SK-N-SH (cell line): Measurements from ENCODE around the gene CDKN3. TPM values are rescaled to one million over a fixed set of nuclear protein-coding genes. Genes with fewer than 3 reads are reported as not detected.
"Not testable (repeated sequence)": the region's sequence is repeated elsewhere in the genome, so short reads cannot be mapped to it uniquely, and the experiment has no call there.

Experiments
- CTCF ChIA-PET: fragments of 300-600, 350-600 bp; formaldehyde crosslinking; extraction: SDS; loops from one replicate; lab custom pipeline; 2021; lab: Yijun Ruan, JAX
- POLR2A ChIA-PET: fragments of 350-600 bp; sonication (Branson Sonifier 250); formaldehyde crosslinking; extraction: SDS; loops from one replicate; lab custom pipeline; 2020; ENCODE audit warnings: antibody characterized with exemption, inconsistent platforms; lab: Yijun Ruan, JAX
- DNase-seq: peaks from one replicate; pipeline ENCODE4 v3.0.0; 2012
- H2AFZ ChIP-seq: fragments of 200-600 bp; sonication (generic); 2 replicates; pipeline ENCODE4 v1.8.1; 2016; ENCODE audit warnings: antibody characterized with exemption, mild to moderate bottlenecking, low read depth
- H3F3A ChIP-seq: fragments of 200-600 bp; sonication (generic); replicated peaks from 2 replicates; pipeline ENCODE3; 2016; ENCODE audit warnings: antibody characterized with exemption, mild to moderate bottlenecking; ENCODE audit not compliant: insufficient read depth
- H3K27ac ChIP-seq, 2 experiments: fragments of 200-500 bp in 1 of 2; fragments of 200-600 bp in 1 of 2; sonication (Bioruptor generic) in 1 of 2; sonication (generic), shearing (Covaris generic) in 1 of 2; 2 replicates each; pipeline versions ENCODE4 v1.5.1 to v1.6.1; 2014 to 2016; ENCODE audit warnings: low read depth in 2 of 2, inconsistent platforms in 1 of 2, low read length in 1 of 2, mild to moderate bottlenecking in 1 of 2, mixed read lengths in 1 of 2
- H3K27me3 ChIP-seq: fragments of 200-600 bp; sonication (generic), shearing (Covaris generic); 2 replicates; pipeline ENCODE4 v1.6.1; 2016; ENCODE audit warnings: mixed run types; ENCODE audit not compliant: insufficient read depth
- H3K36me3 ChIP-seq, 2 experiments: fragments of 200-500 bp in 1 of 2; fragments of 200-600 bp in 1 of 2; sonication (Bioruptor generic) in 1 of 2; sonication (generic) in 1 of 2; replicated peaks in 1 of 2; 2 replicates each; pipeline versions ENCODE3 to v1.5.1; 2014 to 2016; ENCODE audit warnings: low read length in 1 of 2, mild to moderate bottlenecking in 1 of 2; ENCODE audit not compliant: insufficient read depth in 2 of 2, control insufficient read depth in 1 of 2
- H3K4me1 ChIP-seq, 2 experiments: fragments of 200-500 bp in 1 of 2; fragments of 200-600 bp in 1 of 2; sonication (Bioruptor generic) in 1 of 2; sonication (generic), shearing (Covaris generic) in 1 of 2; 2 replicates each; pipeline versions ENCODE4 v1.5.1 to v1.6.1; 2014 to 2016; ENCODE audit warnings: low read depth in 1 of 2, low read length in 1 of 2, mixed run types in 1 of 2; ENCODE audit not compliant: insufficient read depth in 2 of 2, control insufficient read depth in 1 of 2
- H3K4me2 ChIP-seq: fragments of 200-600 bp; sonication (generic), shearing (Covaris generic); 2 replicates; pipeline ENCODE4 v1.6.1; 2017; ENCODE audit warnings: mixed run types
- H3K4me3 ChIP-seq, 2 experiments: fragments of 200-500 bp in 1 of 2; fragments of 200-600 bp in 1 of 2; sonication (Bioruptor generic) in 1 of 2; sonication (generic), shearing (Covaris generic) in 1 of 2; 2 replicates each; pipeline versions ENCODE4 v1.5.1 to v1.8.1; 2014 to 2016; ENCODE audit warnings: low read depth in 2 of 2, inconsistent platforms in 1 of 2, low read length in 1 of 2, mild to moderate bottlenecking in 1 of 2, mixed read lengths in 1 of 2, moderate library complexity in 1 of 2
- H3K79me2 ChIP-seq: fragments of 200-600 bp; sonication (generic); 2 replicates; pipeline ENCODE4 v1.8.1; 2017; ENCODE audit warnings: mild to moderate bottlenecking; ENCODE audit not compliant: insufficient read depth
- H3K9ac ChIP-seq: fragments of 200-600 bp; sonication (generic); 2 replicates; pipeline ENCODE4 v1.6.1; 2017; ENCODE audit warnings: mixed run types
- H3K9me2 ChIP-seq: fragments of 200-600 bp; sonication (generic); 2 replicates; pipeline ENCODE4 v1.6.1; 2017; ENCODE audit warnings: mixed run types
- H3K9me3 ChIP-seq: fragments of 200-600 bp; sonication (generic); 2 replicates; pipeline ENCODE4 v1.6.1; 2017; ENCODE audit warnings: mixed run types, mild to moderate bottlenecking, moderate library complexity
- H4K20me1 ChIP-seq: fragments of 200-600 bp; sonication (generic); 2 replicates; pipeline ENCODE4 v1.6.1; 2017; ENCODE audit warnings: mild to moderate bottlenecking, mixed run types; ENCODE audit not compliant: insufficient read depth
- CTCF ChIP-seq: fragments of 200-600 bp; sonication (generic); IDR thresholded peaks from 2 replicates; pipeline ENCODE4 v1.6.1; 2017; ENCODE audit warnings: antibody characterized with exemption, mild to moderate bottlenecking, moderate library complexity
- EZH2phosphoT487 ChIP-seq: fragments of 200-600 bp; sonication (generic); IDR thresholded peaks from 2 replicates; pipeline ENCODE4 v1.6.1; 2017; ENCODE audit warnings: low read depth, mixed run types, mild to moderate bottlenecking, antibody characterized with exemption, moderate library complexity, borderline replicate concordance
- FOSL2 ChIP-seq: IDR thresholded peaks from 2 replicates; pipeline ENCODE4 v1.4.0; 2012; ENCODE audit warnings: low read depth, mild to moderate bottlenecking, moderate library complexity, borderline replicate concordance
- FOXJ3 ChIP-seq: sonication (generic); formaldehyde crosslinking; IDR thresholded peaks from 2 replicates; pipeline ENCODE4 v1.5.1; 2020; ENCODE audit warnings: mild to moderate bottlenecking, missing genetic modification reagents
- JUND ChIP-seq: IDR thresholded peaks from 2 replicates; pipeline ENCODE4 v1.4.0; 2012
- MAX ChIP-seq: IDR thresholded peaks from 2 replicates; pipeline ENCODE4 v1.4.0; 2012; ENCODE audit warnings: low read depth
- MEF2A ChIP-seq: IDR thresholded peaks from 2 replicates; pipeline ENCODE4 v1.4.0; 2012; ENCODE audit warnings: low read depth, borderline replicate concordance
- MXI1 ChIP-seq: IDR thresholded peaks from 2 replicates; pipeline ENCODE4 v1.6.1; 2012; ENCODE audit warnings: mild to moderate bottlenecking, low read depth, low read length, improper control_type of control experiment
- NFIC ChIP-seq: IDR thresholded peaks from 2 replicates; pipeline ENCODE4 v1.4.0; 2012; ENCODE audit warnings: borderline replicate concordance
- POLR2AphosphoS5 ChIP-seq: IDR thresholded peaks from 2 replicates; pipeline ENCODE4 v1.6.1; 2012; ENCODE audit warnings: low read depth, low read length
- REST ChIP-seq: IDR thresholded peaks from 2 replicates; pipeline ENCODE4 v1.6.1; 2012; ENCODE audit warnings: mild to moderate bottlenecking, low read depth, low read length, moderate library complexity
- WGBS: methylation state at CpG from one replicate; pipeline ENCODE4 v1.1.6; 2017; ENCODE audit warnings: low lambda C conversion rate; 5-methylcytosine and 5-hydroxymethylcytosine counted together
- polyA plus RNA-seq, 3 experiments: library from polyadenylated mRNA; depleted of rRNA; stranded (reverse); fragments of >200 nt; gene quantifications; 2 replicates each; pipeline ENCODE4 v1.2.3, GENCODE V29; 2012
- TF ChIP-seq, protein P1 (sequence below): fragments of 150-350 bp; IDR thresholded peaks from 2 replicates; pipeline ENCODE4 v1.6.1; 2017; ENCODE audit warnings: antibody characterized with exemption, low read length, low read depth, borderline replicate concordance
- TF ChIP-seq, protein P2 (sequence below): IDR thresholded peaks from 2 replicates; pipeline ENCODE4; 2012

The CDKN3 gene
- polyA plus RNA-seq, 1 of the 3 experiments (the other 2 are of a cell fraction): 26.7 TPM

GRCh38 chr14:54453990-54454389 lies 57.2 kb downstream of the CDKN3 start:
- DNase-seq, H2AFZ ChIP-seq, H3K4me1 ChIP-seq, CTCF ChIA-PET, H3F3A ChIP-seq, H3K9me2 ChIP-seq, H3K9me3 ChIP-seq, H3K36me3 ChIP-seq, H3K79me2 ChIP-seq, H3K27me3 ChIP-seq, H3K4me2 ChIP-seq, H4K20me1 ChIP-seq, H3K4me3 ChIP-seq, H3K9ac ChIP-seq, H3K27ac ChIP-seq, POLR2A ChIA-PET: not testable (repeated sequence)
- WGBS: 84% methylated on average over 5 of the region's 5 CpGs

DNA sequence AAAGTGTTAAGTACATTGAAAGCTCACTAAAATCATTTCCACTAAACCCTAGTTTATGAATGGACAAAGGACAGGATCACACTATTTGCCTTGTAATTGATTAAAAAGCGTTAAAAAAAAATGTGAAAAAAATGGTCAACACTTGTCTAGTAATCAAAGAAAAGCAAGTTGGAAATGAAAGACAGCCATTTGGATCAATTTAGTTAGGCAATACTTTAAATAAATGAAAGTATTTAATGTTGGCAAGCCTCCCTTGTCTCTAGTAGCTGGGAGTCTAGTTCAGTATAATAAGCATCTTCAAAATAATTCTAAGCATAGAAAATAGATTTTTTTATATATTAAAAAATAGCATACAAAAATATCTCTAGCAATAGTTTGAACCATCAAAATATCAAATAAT lies 58.6 kb downstream of the CDKN3 start:
- WGBS: 91% methylated on average over 1 of the region's 1 CpG
- CTCF ChIA-PET: no interaction called here

More for the DNA sequence above, 58.6 kb downstream of the CDKN3 start:
- no peaks in the 10 kb centered on the region for H4K20me1 ChIP-seq
- H3K4me2 ChIP-seq: no peak overlapping the region
- POLR2A ChIA-PET: interaction anchor here (0.7 kb wide), 1 partner anchor 11 kb away, joined by 5 read pairs; no protein-coding TSS in a partner anchor
- no peaks in the 10 kb centered on the region for H3K9me2 ChIP-seq
- TF ChIP-seq MEF2A (no peak), REST (no peak), NFIC (no peak), FOXJ3 (CRISPR knock-in tag) (no peak), CTCF (no peak), POLR2AphosphoS5 (no peak), JUND (no peak), FOSL2 (no peak), MXI1 (no peak), MAX (no peak), EZH2phosphoT487 (no peak)
- TF ChIP-seq, protein P1, sequence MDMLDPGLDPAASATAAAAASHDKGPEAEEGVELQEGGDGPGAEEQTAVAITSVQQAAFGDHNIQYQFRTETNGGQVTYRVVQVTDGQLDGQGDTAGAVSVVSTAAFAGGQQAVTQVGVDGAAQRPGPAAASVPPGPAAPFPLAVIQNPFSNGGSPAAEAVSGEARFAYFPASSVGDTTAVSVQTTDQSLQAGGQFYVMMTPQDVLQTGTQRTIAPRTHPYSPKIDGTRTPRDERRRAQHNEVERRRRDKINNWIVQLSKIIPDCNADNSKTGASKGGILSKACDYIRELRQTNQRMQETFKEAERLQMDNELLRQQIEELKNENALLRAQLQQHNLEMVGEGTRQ: no peak
- TF ChIP-seq, protein P2, sequence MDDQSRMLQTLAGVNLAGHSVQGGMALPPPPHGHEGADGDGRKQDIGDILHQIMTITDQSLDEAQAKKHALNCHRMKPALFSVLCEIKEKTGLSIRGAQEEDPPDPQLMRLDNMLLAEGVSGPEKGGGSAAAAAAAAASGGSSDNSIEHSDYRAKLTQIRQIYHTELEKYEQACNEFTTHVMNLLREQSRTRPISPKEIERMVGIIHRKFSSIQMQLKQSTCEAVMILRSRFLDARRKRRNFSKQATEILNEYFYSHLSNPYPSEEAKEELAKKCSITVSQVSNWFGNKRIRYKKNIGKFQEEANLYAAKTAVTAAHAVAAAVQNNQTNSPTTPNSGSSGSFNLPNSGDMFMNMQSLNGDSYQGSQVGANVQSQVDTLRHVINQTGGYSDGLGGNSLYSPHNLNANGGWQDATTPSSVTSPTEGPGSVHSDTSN: no peak
- H3K79me2 ChIP-seq: no peaks in the 10 kb centered on the region
- no peak for DNase-seq
- H3F3A ChIP-seq: no peaks in the 10 kb centered on the region
- H3K36me3 ChIP-seq: no peaks in the 10 kb centered on the region
- no peak overlapping the region for H3K27ac ChIP-seq
- H2AFZ ChIP-seq: no peak overlapping the region
- H3K4me1 ChIP-seq: no peaks in the 10 kb centered on the region; a peak in 1 of 4 replicates
- no peaks in the 10 kb centered on the region for H3K9me3 ChIP-seq
- H3K9ac ChIP-seq: no peak overlapping the region
- no peaks in the 10 kb centered on the region for H3K27me3 ChIP-seq
- H3K4me3 ChIP-seq: no peak overlapping the region
